HG03039 (cell line): ENCODE measurements around the gene IGFBP2.

Experiments
- ATAC-seq: cut with Tn5 transposase; IDR thresholded peaks from one replicate; pipeline ENCODE4 v1.9.1; 2021; ENCODE audit warnings: mild to moderate bottlenecking, moderate library complexity; ENCODE audit not compliant: unreplicated experiment

The IGFBP2 gene

DNA sequence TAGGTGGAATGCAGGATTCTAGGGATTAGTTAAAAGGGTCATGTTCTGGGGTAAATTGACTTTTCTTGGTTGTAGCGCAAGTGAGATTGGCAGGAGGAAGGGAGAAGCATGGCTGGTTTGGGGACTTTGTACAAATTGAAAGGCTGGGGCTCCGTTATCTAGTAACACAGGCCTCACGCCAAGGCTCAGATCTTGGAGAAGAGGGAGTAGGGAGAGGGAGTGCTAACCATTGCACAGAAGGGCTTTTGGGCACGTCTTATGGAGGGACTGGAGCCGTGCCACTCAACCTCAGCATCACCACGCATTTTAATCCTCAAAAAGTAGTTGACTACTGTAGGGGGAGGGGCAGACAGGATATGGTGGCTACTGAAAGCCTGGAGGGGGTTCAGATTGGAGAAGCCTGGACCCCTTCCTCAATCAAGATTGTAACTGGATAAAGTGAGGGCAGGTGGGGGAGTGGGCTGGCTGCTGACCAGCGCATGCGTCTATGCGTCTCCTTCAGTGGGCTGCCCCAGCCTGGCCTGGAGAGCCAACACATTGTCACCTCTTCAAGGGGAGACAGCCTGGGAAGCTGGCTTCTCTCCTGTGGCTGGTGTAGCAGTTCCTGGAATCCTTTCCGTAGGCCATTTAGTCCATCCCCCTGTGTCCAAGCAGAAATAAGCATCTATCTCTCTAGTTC is 47.9 kb downstream of the IGFBP2 start:
- ATAC-seq = no peak

GRCh38 chr2:216681683-216682082 is 48.5 kb downstream of the IGFBP2 start:
- no peak for ATAC-seq

- no peak for ATAC-seq
These were observed 50.6 kb downstream of the IGFBP2 start for GRCh38 chr2:216683846-216684245.

GRCh38 chr2:216685327-216685875 is 52.2 kb downstream of the IGFBP2 start:
- no peak for ATAC-seq

DNA sequence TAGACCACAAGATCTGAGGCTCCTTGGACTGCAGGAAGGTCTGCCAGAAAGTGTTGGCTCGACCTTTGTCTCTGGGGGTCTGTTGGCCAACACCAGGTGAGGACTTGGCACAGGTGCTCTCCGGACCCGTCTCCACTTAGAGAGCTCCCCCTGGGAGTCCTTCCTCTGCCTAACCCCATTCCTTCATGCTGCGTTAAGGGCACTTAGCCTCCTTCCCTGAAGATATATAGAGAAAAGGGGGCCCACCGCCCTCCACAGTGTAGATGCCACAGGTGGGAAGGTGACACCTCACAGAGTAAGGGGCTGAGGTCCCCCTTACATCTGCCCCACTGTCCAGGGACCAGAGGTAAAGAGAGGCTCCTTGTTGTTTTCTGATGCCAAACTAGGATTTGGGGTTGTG is 53.9 kb downstream of the IGFBP2 start:
- ATAC-seq = no peak

- no peak for ATAC-seq
These were observed 54.4 kb downstream of the IGFBP2 start for GRCh38 chr2:216687646-216688045.

DNA sequence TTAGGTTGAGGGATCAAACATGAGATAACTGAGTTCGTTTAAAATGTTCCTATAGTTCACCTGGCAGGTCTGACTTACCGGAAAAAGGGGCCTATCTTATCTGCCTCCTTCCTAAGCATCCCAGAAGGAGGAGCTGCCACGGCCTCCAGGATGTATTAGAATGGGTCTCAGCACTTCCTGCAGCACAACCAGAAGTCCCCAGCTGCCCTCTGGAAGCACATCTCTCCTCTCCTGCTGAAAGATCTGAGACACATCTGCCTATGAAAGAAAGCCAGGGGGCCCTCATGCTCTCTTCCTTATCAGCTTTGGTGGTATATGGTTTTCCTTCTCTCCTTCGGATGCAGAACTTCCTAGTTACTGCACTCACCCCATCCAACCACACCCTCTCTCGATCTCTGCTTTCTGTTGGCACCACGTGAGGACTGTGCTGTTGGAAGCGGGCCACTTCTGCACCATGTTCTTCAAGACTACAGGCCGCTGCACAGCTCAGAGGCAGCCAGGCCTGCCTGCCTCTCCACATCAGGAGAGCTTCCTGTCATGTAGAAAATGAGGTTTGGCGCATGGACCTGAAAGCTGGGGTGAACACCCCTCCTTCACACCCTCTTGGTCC is 55.6 kb downstream of the IGFBP2 start:
- ATAC-seq = no peak

DNA sequence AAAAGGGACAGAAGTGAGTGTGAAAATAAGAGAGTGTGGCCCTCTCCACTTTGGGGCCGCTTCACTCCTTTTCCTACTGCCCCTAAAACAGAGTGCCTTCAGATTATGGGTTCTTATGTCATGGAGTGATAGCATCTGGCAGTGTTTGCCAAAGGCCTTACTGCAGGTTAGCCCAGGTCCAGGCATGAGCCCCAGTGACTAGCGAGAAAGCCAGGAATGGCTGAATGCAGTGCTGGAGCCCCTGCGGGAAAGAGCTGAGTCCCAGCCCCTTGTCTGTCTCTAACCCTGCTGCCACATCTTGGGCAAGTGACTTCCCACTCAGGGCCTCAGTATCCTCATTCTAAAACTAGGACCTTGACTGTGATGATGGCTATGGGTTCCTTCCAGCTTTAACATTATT is 56.2 kb downstream of the IGFBP2 start:
- ATAC-seq = no peak

- ATAC-seq = no peak
These were observed 57.2 kb downstream of the IGFBP2 start for GRCh38 chr2:216690456-216690852.

DNA sequence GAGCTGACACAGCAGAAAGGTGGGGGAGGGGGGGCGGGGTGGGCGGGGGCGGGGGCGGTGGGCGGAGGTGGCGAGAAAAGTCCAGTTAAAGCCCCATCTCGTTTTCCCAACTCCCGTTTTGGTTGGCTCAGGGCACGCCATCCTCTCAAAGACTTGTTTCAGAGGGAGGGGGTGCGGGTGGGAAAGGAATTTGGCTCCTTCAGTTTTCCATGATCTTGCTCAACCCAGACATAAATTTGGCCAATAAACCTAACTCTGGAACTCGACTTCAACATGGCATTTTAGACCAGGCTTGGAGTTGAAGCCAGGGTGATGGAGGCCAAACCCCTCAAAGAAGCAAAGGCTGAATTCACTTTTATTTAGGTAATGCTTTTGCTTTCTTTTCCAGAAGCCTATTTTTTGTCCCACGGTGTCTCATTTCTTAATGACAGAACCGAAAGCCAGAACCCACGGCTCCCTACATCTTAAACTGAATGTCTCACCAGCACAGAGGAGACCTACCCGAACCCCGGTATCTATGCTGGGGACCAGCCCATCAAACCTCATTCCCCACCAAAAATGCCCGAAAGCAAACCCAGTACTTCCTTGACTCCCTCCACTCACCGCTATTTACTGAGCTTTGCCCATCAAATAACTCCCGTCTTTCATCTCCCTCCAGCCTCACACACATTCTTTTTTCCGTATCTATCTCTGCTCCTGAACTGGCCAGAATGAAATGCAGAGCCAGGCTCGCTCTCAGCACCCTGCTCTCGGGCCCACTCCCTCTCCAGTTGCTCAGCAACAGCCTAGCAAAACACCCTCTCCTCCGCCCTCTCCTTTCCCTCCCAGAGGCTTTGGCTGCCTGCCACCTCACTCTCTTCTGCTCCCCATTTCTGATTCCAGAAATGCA is 57.9 kb downstream of the IGFBP2 start:
- no peak for ATAC-seq

DNA sequence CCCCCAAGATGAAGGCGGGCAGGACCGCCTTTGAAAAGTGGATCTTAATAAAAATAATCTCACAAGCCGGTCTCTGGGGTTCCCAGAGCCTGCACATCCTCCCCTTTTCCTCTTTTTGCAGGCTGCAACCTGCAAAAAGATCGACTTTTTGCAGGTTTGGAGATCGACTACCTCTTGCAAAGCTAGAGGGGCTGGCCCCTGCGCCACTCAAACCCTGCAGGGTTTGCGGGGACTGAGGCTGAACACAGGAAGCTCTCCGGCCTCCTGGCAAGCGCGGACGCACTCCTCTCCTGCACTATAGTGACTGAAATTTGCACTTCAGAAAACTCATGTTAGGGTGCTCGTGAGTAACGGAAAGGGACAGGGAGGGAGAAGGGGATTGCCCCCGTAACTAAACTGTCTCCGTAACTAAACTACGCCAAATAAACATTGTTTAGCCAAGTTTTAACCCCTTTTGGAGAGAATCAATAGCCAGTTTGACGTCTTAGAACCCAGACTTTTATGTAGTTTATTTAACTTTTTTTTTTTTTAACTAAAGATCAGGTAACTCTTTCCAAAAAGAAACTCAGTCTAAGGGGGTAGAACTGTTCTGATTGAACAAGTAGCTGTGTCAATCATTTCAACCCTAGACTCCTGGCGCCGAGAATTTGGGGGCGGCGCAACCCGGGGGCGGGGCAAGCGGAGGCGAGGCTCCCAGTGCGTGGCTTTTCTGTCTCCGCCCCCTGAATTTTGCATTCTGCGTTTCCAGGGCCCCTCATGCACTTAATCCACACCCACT is 59.6 kb downstream of the IGFBP2 start:
- ATAC-seq = no peak

DNA sequence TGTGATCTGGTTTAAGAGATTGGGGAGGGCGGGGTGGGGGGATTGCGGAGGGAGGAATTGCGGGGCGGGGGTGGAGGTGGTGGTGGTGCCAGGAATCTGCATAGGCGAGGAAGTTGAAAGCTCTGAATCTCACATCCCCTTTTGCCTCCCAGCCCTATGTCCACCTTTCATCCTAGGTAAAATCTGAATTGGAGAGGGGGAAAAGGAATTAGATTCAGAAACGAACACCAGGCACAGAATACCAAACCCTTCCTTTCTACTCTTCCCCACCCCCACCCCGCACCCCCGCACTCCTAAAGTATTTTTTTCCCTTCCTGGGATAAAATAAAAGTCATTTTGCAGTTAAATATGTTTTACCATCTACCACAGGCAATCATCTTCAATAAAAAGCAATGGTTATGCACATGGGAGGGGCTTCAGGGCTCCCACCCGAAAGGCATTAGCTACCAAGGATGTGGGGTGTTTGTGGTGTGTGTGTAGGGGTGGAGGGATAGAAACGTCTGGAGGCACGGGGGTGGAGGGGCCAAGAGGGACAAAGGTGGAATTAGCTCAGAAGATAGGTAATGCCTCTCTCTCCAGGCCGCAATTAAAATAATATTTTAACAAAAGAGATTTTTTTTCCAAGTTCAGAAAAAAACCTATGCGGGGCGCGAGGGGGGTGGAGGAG is 60.3 kb downstream of the IGFBP2 start:
- ATAC-seq = no peak

- no peak for ATAC-seq
These were observed 61.0 kb downstream of the IGFBP2 start for GRCh38 chr2:216694082-216694825.

DNA sequence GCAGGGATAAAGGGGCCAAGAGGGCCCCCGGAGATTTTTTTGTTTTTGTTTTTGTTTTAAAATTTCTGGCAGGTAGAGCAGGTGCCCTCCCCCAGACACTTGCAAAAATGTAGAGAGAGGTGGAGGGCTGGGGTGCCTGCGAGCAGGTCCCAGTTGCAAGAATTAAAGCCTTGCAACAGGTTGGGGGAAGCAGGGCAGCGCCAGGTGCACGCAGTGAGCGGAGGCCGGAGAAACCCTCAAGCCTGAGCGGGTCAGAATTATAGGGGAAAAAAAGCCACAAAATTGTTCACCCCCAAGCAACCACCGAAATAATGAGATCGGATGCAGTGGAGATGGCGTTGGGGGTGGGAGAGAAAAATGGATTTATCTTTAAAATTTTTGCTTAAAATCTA is 61.6 kb downstream of the IGFBP2 start:
- no peak for ATAC-seq

- ATAC-seq = no peak
These were observed 62.2 kb downstream of the IGFBP2 start, which contains the start of gene IGFBP5 for GRCh38 chr2:216695401-216695821. IGFBP5 (minus strand) TSS chr2:216695549; CDS start chr2:216694775, 774 bp downstream.

DNA sequence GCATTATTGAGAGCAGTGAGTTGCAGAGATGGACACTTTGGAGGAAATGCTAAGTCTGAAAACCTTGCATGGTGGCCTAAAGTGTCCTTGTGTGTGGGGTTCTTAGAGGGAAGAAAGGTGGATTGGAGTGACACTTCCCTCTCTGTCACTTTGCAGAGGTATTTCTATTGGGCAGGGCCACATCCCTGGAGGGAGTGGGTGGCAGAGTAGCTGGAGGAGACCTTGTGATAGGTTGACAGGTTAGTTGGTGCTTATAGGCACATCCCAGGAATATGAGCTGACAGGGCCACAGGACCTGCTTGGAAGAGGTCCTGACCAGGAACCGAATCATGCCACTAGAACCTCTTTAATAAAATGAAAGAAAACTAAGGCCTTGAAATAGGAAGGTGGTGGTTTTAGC is 63.1 kb downstream of the IGFBP2 start:
- ATAC-seq = no peak

GRCh38 chr2:216696751-216697560 is 63.7 kb downstream of the IGFBP2 start:
- no peak for ATAC-seq

DNA sequence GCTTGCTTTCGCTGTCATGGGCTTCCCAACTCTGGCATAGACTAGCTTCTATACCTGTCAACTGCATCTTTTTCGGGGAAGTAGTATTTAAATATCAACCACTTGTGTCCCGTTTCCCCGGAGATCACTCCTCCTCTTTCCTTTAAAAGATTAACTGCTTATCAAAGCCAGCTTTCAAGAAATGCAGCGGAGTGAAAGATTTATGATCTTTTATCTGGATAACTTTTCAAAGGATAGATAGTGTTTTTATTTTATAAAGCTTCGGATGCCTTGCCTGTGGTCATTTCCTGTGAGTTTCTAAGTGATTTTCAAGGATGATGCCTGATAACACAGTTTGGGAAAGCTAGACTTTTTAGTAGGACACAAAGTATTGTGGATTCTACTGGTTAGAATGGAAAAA is 65.1 kb downstream of the IGFBP2 start:
- ATAC-seq = no peak

- ATAC-seq = no peak
These were observed 65.7 kb downstream of the IGFBP2 start for GRCh38 chr2:216698895-216699294.
